Measurements from ENCODE around the gene PAQR4.

- TF ChIP-seq CTCF (IDR thresholded peaks at IDR 0.05; ENCODE audit: low read depth, low read length) (no peak), POLR2A (IDR thresholded peaks at IDR 0.05; ENCODE audit: extremely low read depth, insufficient read length) (no peak), MAX (IDR thresholded peaks at IDR 0.05; ENCODE audit: low read depth, low read length) (no peak), MYC (IDR thresholded peaks at IDR 0.05; ENCODE audit: low read depth, low read length) (no peak)
These were observed 12.2 kb downstream of the PAQR4 start for GRCh38 chr16:2981177-2981898.

All from NB4 (cell line).